Left renal pelvis (tissue), 4 donors: ENCODE results near the gene TBC1D20. TPM values are rescaled to one million over a fixed set of nuclear protein-coding genes. Genes with fewer than 3 reads are reported as not detected.
"Not testable (repeated sequence)": the region's sequence is repeated elsewhere in the genome, so short reads cannot be mapped to it uniquely, and the experiment has no call there.

Source experiments
- DNase-seq, 4 donors: peaks; one replicate each; pipeline ENCODE4 v3.0.0-alpha.2; 2013; ENCODE audit warnings: low read depth in 4 of 4, low spot score in 3 of 4
- polyA plus RNA-seq, 4 donors: library from polyadenylated mRNA; unstranded; fragments of 120-200 nt; gene quantifications; one replicate each; pipeline ENCODE4 v1.2.1, GENCODE V29; 2013; ENCODE audit not compliant: insufficient read length in 4 of 4

The TBC1D20 gene
- polyA plus RNA-seq, 4 donors = 31.1 to 37.0 (median 34.4) TPM

GRCh38 chr20:476561-477249 is 14.4 kb upstream of the TBC1D20 start:
- not testable (repeated sequence) for DNase-seq

- DNase-seq = no peak
These were observed 13.4 kb upstream of the TBC1D20 start for GRCh38 chr20:475463-476357.

GRCh38 chr20:474581-474980 is 12.2 kb upstream of the TBC1D20 start:
- no peak for DNase-seq

- DNase-seq = no peak
These were observed 10.6 kb upstream of the TBC1D20 start for GRCh38 chr20:472889-473292.

- no peak for DNase-seq
These were observed 10.0 kb upstream of the TBC1D20 start for GRCh38 chr20:472137-472846.

- no peak for DNase-seq
These were observed 7.6 kb upstream of the TBC1D20 start for GRCh38 chr20:469746-470490.

GRCh38 chr20:467755-468154 is 5.4 kb upstream of the TBC1D20 start:
- DNase-seq = no peak

GRCh38 chr20:461254-462198 is 807 bp downstream of the TBC1D20 start:
- DNase-seq = peak in 1 of 4 donors; percentile 21

- no peak for DNase-seq
These were observed 1.6 kb downstream of the TBC1D20 start for GRCh38 chr20:460707-461106.

- DNase-seq = no peak
These were observed 2.2 kb downstream of the TBC1D20 start for GRCh38 chr20:460180-460579.

- no peak for DNase-seq
These were observed 3.6 kb downstream of the TBC1D20 start for GRCh38 chr20:458776-459175.

GRCh38 chr20:454951-455350 is 7.4 kb downstream of the TBC1D20 start:
- no peak for DNase-seq

- not testable (repeated sequence) for DNase-seq
These were observed 10.3 kb downstream of the TBC1D20 start for GRCh38 chr20:452021-452420.

GRCh38 chr20:445514-446336 is 16.6 kb downstream of the TBC1D20 start:
- no peak for DNase-seq

GRCh38 chr20:444862-445426 is 17.4 kb downstream of the TBC1D20 start:
- no peak for DNase-seq

GRCh38 chr20:444117-444516 is 18.2 kb downstream of the TBC1D20 start:
- no peak for DNase-seq

GRCh38 chr20:443223-443775 is 19.0 kb downstream of the TBC1D20 start:
- no peak for DNase-seq

GRCh38 chr20:440636-441035 is 21.7 kb downstream of the TBC1D20 start:
- DNase-seq = no peak
